Activated T-helper 1 cell treated with anti-CD3 and anti-CD28 coated beads, Interleukin-2, amount 50 U/mL, for 16 hours (primary cell): Measurements from ENCODE around the gene SLC26A11.

ENCODE experiments used
- DNase-seq, 2 donors: peaks; one replicate each; pipeline ENCODE4 v3.0.0-alpha.2; 2020; ENCODE audit warnings: low read depth in 1 of 2, low spot score in 1 of 2

The SLC26A11 gene

DNA sequence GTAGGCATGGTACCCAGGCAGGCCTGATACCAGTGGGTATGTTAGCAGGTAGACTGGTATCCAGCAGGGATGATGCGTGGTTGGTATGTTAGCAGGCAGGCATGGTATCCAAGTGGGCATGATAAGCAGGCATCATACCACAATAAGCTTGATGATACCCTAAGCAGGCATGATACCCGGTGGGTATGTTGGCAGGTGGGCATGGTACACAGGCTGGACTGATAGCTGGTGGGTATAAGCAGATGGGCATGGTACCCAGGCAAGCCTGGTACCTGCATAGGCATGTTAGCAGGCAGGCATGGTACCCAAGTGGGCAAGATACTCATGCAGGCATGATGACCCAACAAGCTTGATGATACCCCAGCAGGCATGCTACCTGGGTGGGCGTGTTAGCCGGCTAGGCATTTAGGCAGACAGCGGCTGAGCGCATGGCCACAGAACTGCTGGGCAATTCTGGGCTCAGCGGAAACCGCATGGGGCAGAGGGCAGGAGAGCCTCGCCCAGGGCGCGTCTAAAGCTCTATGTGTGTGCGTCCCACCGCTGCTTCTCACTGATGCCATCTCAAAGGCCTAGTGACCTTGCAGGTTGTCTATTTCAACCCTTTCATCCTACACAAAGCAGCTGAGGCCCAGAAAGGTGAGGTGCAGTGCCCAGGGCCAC lies 2.4 kb upstream of the SLC26A11 start:
- DNase-seq = no peak

DNA sequence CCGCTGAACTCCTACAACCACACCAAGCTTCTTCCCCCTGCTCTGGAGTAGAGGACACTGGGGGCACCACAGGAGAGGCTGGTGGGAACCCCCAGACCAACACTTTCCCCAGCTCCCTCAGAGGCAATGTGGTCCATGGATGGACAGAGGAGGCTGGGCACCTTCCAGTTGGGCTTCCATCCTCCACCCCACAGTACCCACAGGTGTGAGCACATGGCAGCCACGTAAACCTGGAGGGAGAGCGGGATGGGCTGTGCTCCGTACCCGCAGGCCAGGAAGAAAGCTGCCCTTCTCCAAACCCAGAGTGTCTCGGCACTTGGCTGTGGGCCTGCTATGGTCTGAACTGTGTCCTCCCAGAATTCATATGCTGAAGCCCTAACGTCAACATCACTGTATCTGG lies 1.8 kb upstream of the SLC26A11 start:
- no peak for DNase-seq

DNA sequence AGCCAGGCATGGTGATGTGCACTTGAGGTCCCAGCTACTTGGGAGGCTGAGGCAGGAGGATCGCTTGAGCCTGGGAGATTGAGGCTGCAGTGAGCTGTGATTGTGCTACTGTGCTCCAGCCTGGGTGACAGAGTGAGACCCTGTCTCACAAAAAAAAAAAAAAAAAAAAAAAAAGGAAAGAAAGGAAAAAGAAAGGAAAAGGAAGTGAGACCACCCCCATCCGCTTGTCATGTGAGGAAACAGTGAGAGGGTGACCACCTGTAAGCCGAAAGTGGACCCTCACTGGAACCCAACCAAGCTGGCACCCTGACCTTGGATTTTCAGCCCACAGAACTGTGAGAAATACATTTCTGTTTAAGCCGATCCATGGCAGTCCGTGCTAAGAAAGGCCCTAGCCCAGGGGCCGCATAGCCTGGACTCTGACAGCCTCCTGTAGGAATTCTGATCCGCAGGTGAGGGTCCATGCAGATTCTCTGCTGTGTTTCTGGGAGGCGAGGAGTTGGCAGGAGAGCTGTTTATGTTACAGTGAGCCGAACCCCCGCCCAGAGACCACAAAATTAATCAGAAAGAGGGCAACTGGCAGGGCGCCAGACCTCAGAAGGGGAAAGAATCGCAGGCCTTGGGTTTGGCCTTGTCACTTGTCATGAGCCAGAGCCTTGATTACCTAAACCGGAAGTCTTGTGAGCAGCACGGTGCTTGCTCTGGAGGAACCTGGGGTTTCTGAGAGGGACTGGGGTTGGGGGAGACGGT lies 1.0 kb upstream of the SLC26A11 start:
- DNase-seq = peak; percentile 90 to 96

DNA sequence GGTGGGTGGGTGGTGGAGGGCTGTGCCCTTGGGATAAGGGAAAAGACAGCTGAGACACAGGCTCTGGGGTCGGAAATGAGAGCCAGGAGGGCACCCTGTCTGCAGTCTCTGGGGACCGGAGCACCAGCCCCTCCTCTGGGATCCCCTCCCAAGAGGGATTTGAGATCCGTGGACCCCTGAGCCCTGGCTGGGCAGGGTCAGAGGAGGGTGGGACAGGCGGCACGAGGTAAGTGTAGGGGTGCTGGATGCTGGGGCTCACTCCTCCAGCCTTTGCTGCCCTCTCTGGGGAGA lies 519 bp upstream of the SLC26A11 start:
- no peak for DNase-seq

DNA sequence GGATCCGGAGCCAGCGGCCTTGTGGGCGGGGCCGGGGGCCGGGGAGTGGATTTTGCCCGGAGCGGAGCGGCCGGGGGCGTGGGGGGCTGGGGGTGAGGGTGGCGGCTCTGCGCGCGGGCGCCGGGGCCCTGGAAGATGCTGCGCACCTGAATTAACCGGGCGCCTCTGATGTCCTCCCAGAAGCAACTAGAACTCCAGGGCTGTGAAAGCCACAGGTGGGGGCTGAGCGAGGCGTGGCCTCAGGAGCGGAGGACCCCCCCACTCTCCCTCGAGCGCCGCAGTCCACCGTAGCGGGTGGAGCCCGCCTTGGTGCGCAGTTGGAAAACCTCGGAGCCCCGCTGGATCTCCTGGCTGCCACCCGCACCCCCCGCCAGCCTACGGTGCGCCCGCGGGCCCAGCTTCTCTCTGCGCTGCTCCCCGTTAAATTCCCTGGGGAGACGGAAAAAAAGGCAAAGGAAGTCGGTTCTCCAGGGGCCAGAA lies 549 bp downstream of the SLC26A11 start:
- DNase-seq = no peak

DNA sequence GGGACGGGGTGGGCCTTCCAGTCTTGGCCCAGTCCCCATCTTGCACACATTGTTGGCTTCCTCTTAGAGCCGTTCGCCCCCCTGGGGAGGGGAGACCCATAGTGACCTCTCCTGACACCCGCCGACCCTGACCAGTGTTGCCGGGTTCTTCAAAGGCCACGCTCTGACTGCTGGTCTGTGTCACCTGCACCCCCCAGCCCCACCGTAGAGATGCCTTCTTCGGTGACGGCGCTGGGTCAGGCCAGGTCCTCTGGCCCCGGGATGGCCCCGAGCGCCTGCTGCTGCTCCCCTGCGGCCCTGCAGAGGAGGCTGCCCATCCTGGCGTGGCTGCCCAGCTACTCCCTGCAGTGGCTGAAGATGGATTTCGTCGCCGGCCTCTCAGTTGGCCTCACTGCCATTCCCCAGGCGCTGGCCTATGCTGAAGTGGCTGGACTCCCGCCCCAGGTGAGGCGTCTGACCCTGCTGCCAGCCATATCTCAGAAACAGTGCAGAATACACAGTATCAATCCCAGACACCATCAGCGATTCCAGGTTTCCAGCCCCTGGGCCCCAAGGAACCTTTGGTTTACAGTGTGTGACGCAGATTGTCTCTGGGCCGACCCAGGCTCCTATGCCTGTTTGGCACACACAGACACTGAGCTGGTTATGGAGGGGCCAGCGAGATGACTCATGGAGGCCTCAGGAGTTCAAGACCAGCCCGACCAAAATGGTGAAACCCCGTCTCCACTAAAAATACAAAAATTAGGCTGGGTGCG lies 1.3 kb downstream of the SLC26A11 start:
- DNase-seq = no peak

DNA sequence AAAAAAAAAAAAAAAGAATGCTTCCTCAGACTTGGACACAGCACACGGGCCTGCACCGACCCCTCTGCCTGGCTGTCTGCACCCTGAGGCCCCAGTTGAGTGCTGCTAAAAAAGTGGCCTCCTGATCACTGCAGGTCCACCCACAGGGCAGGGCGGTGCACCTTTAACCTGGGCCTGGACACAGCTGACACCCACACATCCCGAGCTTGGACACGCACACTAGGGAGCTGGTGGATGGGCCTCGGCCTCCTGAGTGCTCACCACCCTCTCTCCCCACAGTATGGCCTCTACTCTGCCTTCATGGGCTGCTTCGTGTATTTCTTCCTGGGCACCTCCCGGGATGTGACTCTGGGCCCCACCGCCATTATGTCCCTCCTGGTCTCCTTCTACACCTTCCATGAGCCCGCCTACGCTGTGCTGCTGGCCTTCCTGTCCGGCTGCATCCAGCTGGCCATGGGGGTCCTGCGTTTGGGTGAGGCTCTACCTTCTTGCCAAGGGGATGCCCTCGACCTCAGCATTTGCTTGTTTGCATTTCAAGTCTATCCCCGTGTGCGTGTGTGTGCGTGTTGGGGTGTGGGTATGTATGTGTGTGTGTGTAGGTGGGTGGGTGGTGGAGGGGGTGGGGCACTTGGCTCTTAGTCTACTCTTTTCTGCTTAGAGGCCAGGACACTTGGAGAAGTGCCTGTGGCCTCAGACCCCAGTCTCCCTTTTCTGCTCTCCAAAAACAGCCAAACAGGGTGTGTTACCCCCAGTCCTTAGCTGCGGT lies 2.3 kb downstream of the SLC26A11 start:
- no peak for DNase-seq

DNA sequence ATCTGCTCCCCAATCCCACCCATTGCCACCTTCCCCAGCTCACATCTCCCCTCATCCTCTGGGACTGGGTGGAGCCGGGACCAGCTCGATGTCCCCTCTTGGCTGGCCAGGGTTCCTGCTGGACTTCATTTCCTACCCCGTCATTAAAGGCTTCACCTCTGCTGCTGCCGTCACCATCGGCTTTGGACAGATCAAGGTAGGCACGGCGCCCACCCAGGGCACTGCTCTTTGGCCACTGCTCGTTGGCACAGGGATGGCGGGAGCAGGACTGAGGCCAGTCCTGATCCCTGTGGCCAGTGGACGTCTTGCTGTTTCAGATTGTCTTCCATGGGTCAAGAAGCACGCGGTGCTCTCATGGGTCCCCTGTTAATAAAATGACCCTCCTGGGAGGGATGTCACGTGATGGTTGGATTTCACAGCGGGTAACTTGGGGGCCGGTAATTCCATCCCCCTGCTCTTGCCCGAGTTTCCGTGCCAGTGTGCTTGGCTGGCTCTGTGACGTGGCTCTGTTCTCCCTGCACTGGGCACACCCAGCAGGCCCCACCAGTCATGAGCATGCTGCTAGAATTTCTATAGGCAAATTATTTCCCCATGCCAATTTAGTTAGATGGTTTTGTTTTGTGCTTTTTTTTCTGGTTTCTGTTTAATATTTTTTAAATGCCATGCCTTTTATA lies 3.1 kb downstream of the SLC26A11 start:
- DNase-seq = no peak

DNA sequence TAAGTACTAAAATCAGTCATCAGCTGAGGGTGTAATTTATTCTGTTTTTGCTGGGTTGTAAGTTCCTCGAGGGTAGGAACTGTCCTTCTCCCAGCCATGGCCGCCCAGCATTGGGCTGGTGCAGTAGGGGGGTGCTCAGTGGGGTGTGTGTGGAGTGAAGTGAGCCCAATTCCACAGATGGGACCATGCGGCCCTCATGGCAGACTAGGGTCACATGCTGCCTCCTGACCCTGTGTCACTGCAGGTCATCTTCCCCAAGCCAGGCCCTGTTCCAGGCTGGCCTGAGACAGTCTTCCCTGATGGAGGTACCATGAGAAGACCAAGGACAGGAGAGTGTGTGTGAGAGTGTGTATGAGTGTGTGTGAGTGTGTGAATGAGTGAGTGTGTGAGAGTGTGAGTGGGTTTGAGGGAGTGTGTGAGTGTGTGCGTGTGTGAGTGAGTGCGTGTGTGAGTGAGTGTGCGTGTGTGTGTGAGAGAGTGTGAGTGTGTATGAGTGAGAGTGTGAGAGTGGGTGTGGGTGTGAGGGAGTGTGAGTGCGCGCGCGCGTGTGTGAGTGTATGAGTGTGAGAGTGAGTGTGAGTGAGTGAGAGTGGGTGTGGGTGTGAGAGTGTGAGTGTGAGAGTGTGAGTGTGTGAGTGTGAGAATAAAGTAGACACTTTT lies 3.7 kb downstream of the SLC26A11 start:
- no peak for DNase-seq

DNA sequence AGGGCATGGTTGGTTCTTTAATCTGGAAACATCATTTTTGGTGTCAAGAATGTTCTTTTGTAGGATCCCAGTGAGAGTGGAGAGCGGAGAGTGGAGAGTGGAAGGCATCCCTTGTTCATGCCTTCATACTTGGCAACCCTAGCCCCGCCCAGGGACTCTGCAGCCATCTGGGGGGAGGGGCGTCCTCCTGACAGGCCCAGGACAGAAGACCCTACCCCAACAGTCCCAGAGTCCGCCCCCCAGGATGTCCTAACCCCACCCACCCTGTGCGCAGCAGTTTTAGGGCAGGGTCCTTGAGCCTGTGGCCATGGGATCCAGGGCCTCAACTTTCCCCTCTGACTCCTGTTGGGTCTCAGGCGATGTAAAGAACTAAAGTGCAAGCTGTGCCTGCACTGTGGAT lies 4.5 kb downstream of the SLC26A11 start:
- no peak for DNase-seq

DNA sequence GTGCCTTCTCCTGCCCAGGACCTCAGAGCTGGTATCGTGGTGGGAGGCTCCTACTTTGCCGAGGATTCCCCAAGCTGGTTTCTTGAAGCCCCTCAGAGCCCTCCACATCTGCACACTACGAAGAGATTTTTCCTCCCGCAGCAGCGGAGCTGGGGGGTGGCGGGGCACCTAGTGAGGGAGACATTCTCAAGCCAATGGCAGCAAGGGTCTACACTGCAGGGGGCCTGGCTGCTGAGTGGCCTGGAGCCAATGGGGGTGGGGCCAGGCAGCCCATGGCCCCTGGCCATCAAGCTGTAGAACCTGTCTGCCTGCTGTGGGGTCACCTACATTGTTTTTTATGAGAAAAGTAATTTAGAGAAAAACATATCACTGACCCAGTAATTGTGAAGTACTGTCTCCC lies 5.0 kb downstream of the SLC26A11 start:
- DNase-seq = no peak

DNA sequence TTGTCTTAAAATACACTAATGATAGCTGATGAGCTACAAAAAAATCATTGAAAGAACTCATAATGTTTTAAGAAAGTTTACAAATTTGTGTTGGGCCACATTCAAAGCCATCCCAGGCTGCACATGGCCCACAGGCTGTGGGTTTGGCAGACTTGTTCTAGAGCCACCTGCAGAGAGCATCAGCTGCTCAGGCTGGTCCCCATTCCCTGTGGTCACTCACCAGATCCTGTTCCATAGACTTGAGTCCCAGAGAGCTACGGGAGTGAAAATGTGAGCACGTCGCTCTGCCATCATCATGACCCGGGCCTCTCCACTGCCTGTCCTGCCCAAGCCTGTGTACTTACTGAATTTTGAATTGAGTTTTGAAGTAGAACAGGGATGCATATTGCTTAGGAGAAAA lies 6.9 kb downstream of the SLC26A11 start:
- no peak for DNase-seq

DNA sequence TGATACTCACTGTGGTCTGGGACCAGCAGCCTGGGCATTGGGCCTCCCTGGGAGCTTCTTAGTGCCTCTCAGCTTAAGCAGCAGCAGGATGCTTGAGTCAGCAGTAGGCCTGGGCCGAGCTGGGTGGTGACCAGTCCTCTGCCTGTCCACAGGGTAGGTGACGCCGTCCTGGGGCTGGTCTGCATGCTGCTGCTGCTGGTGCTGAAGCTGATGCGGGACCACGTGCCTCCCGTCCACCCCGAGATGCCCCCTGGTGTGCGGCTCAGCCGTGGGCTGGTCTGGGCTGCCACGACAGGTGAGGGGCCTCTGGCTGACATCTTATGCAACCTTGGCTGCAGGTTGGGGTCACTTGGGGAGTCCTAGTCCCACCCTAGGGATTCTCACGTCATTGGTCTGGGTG lies 7.4 kb downstream of the SLC26A11 start:
- DNase-seq = no peak

DNA sequence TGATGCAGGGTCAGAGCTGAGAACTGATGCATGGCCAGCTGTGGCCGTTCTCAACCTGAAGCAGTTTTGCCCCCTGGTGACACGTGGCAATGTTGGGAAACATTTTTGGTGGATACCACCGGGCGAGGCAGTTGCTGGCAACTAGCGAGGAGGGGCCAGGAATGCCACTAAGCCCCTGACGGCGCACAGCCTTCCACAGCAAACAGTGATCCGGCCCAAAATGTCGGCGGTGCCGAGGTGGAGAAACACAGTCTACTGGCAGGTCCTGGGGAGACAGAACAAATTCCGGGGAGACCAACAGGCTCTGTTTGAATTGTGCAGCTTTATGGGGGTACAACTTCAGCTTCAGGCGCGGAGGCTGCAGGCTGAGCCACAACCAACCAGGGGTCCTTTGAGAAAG lies 8.2 kb downstream of the SLC26A11 start:
- DNase-seq = no peak

DNA sequence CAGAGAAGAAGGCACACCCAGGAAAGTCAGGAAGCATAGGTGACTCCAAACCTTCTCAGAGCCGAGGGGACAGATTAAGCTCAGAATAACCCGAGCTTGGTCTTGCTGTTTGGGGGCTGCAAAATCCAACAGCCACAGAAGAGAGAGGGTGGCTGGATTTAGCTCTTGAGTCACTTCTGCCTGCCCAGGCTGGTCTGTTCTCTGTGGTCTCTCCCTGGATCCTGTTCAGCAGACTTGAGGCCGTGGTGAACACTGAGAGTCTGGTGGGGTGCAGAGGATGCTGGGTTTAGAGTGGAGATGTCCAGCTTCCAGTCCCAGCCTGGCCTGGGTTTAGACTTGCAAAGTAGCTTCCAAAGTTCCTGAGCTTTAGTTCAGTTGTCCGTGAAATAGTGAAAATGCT lies 8.8 kb downstream of the SLC26A11 start:
- DNase-seq = no peak

DNA sequence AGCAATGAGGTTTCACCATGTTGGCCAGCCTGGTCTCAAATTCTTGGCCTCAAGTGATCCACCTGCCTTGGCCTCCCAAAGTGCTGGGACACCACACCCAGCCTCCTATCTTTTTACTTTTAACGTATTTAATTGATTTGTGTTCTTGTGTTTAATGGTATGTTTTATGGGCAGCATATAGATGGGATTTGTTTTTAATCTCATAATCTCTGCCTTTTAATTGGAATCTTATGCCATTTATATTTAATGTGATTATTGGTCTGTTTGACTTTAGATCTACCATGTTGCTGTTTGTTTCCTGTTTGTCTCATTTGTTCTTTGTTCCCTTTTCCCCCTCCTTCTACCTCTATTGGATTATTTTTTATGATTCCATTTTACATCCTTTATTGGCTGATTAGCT lies 12.2 kb downstream of the SLC26A11 start:
- DNase-seq = no peak

DNA sequence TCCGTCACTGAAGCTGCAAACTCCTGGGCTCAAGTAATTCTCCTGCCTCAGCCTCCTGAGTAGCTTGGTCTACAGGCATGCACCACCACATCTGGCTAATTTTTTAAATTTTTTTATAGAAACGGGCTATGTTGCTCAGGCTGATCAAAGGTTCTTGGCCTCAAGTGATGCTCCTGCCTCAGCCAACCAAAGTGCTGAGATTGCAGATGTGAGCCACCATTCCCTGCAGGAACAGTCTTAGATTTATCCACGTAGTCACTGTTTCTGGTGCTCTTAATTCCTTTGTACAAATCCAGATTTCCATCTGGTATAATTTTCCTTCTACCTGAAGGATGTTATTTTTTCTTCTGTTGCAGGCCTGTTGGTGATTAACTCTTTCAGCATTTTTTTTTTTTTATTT lies 13.0 kb downstream of the SLC26A11 start:
- no peak for DNase-seq

DNA sequence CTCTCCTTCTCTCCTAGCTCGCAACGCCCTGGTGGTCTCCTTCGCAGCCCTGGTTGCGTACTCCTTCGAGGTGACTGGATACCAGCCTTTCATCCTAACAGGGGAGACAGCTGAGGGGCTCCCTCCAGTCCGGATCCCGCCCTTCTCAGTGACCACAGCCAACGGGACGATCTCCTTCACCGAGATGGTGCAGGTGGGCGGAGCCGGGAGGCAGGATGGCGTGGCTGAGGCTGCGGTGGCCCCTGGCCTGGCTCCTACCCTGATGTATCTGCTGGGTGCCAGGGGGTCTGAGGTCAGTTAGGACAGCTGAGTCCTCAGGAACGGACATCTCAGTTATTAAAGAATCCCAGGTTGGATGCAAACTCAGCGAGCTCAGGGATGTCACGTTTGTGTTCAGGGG lies 16.7 kb downstream of the SLC26A11 start:
- DNase-seq = no peak

DNA sequence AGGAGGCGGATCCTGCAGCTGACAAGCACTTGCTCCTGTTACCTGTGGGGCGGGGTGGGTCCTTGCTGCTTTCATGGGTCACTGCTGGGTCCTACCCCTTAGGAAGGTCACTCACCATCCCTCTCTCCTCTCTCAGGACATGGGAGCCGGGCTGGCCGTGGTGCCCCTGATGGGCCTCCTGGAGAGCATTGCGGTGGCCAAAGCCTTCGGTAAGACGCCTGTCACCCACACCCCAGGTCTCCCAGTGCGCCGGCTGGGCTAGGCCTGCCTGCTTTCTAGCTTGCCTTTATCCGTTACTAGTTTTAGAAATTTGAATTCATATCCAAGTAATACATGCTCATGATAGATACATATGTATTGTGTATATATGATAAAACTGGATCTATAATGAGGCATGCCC lies 17.2 kb downstream of the SLC26A11 start:
- DNase-seq = no peak

DNA sequence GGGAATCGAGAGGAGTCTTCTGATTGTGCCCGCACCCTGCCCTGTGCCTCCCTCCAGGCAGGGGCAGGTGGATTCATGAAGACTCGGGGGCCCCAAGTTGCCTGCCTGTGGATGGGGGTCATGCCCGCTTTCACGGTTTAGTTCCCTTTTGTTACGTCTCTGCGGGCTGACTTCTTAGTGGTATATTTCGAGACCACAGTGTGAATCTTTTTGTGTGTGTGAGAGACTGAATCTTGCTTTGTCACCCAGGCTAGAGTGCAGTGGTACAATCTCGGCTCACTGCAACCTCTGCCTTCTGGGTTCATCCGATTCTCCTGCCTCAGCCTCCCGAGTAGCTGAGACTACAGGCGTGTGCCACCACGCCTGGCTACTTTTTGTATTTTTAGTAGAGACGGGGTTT lies 22.3 kb downstream of the SLC26A11 start:
- no peak for DNase-seq
